HepG2 (cell line): Measurements from ENCODE around the gene EVA1A. TPM values are rescaled to one million over a fixed set of nuclear protein-coding genes. Genes with fewer than 3 reads are reported as not detected.

Experiments used
- ATAC-seq: fragments of 200-7000 bp; cut with Tn5 transposase; 3 replicates; pipeline ENCODE4 v1.9.1; 2020; ENCODE audit warnings: mild to moderate bottlenecking, moderate library complexity
- BruUV-seq: library from RNA; stranded (reverse); fragments of 400-500 nt; replicated peaks from 2 replicates; lab custom pipeline; 2021; lab: Mats Ljungman, UMichigan
- CTCF ChIA-PET: fragments of 300-600 bp; formaldehyde crosslinking; extraction: SDS; loops from one replicate; lab custom pipeline; 2021; ENCODE audit warnings: low total read pairs, inconsistent platforms, low intra/inter-chr PET ratio; lab: Yijun Ruan, JAX
- POLR2A ChIA-PET: fragments of 350-600 bp; sonication (Branson Sonifier 250); formaldehyde crosslinking; loops from one replicate; lab custom pipeline; 2020; ENCODE audit warnings: antibody characterized with exemption, inconsistent platforms; lab: Yijun Ruan, JAX
- DNase-seq: peaks from one replicate; pipeline ENCODE4 v3.0.0-alpha.2; 2015; ENCODE audit warnings: low spot score
- FAIRE-seq: peaks from 3 replicates; lab custom pipeline; 2011; peaks lifted over from hg19 to GRCh38; lab: Jason Lieb, UNC
- H2AFZ ChIP-seq: one replicate; pipeline ENCODE4 v1.6.1; 2011; ENCODE audit warnings: low read length, inconsistent platforms
- H3K27ac ChIP-seq: fragments of 300-600 bp; 3 replicates; pipeline ENCODE4 v1.8.0; 2011; ENCODE audit warnings: mixed run types, mild to moderate bottlenecking, mixed read lengths, low read length, inconsistent platforms; ENCODE audit not compliant: insufficient read depth; ENCODE audit errors: extremely low read length
- H3K27me3 ChIP-seq, 2 experiments: fragments of 200-600 bp in 1 of 2; 2 replicates in 1 of 2; 3 replicates in 1 of 2; pipeline versions ENCODE4 v1.6.0 to v1.8.0; 2011; ENCODE audit warnings: low read length in 2 of 2, mild to moderate bottlenecking in 2 of 2, moderate library complexity in 2 of 2, inconsistent platforms in 1 of 2; ENCODE audit not compliant: insufficient read depth in 2 of 2, control insufficient read depth in 1 of 2
- H3K36me3 ChIP-seq, 2 experiments: fragments of 200-600 bp in 1 of 2; replicated peaks in 1 of 2; 2 replicates in 1 of 2; 3 replicates in 1 of 2; pipeline versions ENCODE4 v1.5.1 to v1.8.0; 2011; ENCODE audit warnings: low read length in 2 of 2, inconsistent platforms in 1 of 2; ENCODE audit not compliant: insufficient read depth in 2 of 2, control insufficient read depth in 1 of 2
- H3K4me1 ChIP-seq: 2 replicates; pipeline ENCODE4 v1.5.1; 2012; ENCODE audit warnings: low read length, inconsistent platforms; ENCODE audit not compliant: insufficient read depth
- H3K4me2 ChIP-seq: 2 replicates; pipeline ENCODE4 v1.6.0; 2011; ENCODE audit warnings: low read depth, low read length, inconsistent platforms
- H3K4me3 ChIP-seq, 3 experiments: fragments of 200-600 bp in 1 of 3; sonication (generic), shearing (Covaris generic) in 1 of 3; replicated peaks in 1 of 3; 2 replicates each; pipeline ENCODE4 v1.5.1; 2011 to 2016; ENCODE audit warnings: low read length in 3 of 3, inconsistent platforms in 2 of 3, low read depth in 2 of 3, mild to moderate bottlenecking in 2 of 3, control low read depth in 1 of 3, mixed read lengths in 1 of 3; ENCODE audit not compliant: insufficient read depth in 1 of 3
- H3K79me2 ChIP-seq: one replicate; pipeline ENCODE4 v1.6.1; 2011; ENCODE audit warnings: low read length, inconsistent platforms; ENCODE audit not compliant: insufficient read depth
- H3K9ac ChIP-seq: 2 replicates; pipeline ENCODE4 v1.6.0; 2011; ENCODE audit warnings: mild to moderate bottlenecking, low read depth, low read length, inconsistent platforms; ENCODE audit not compliant: insufficient read depth
- H3K9me3 ChIP-seq: 2 replicates; pipeline ENCODE4 v1.5.1; 2012; ENCODE audit warnings: mild to moderate bottlenecking, low read length
- H4K20me1 ChIP-seq: 2 replicates; pipeline ENCODE4 v1.6.0; 2011; ENCODE audit warnings: inconsistent platforms, mild to moderate bottlenecking, low read length, moderate library complexity; ENCODE audit not compliant: insufficient read depth
- CCDC6 ChIP-seq: sonication (generic); formaldehyde crosslinking; IDR thresholded peaks from 2 replicates; pipeline ENCODE4 v1.8.1; 2022; ENCODE audit warnings: mild to moderate bottlenecking, missing genetic modification reagents, moderate library complexity
- FOXK1 ChIP-seq: sonication (generic); formaldehyde crosslinking; IDR thresholded peaks from 2 replicates; pipeline ENCODE4 v1.4.0; 2020; ENCODE audit warnings: low read depth, missing genetic modification reagents, borderline replicate concordance
- JUNB ChIP-seq: sonication (generic); formaldehyde crosslinking; IDR thresholded peaks from 2 replicates; pipeline ENCODE4 v1.8.0; 2022; ENCODE audit warnings: missing genetic modification reagents, mild to moderate bottlenecking, borderline replicate concordance
- JUND ChIP-seq: sonication (generic); formaldehyde crosslinking; IDR thresholded peaks from 2 replicates; pipeline ENCODE4 v1.8.0; 2022; ENCODE audit warnings: mild to moderate bottlenecking, missing genetic modification reagents
- ZNF614 ChIP-seq: IDR thresholded peaks from 2 replicates; pipeline ENCODE4 v1.6.1; 2018; ENCODE audit warnings: missing biosample characterization, missing genetic modification reagents, inconsistent platforms, borderline replicate concordance
- ZNF777 ChIP-seq: sonication (generic); formaldehyde crosslinking; IDR thresholded peaks from 2 replicates; pipeline ENCODE4 v1.4.0; 2020; ENCODE audit warnings: missing genetic modification reagents
- ZNF878 ChIP-seq: sonication (generic); formaldehyde crosslinking; IDR thresholded peaks from 2 replicates; pipeline ENCODE4 v1.8.1; 2023; ENCODE audit warnings: mild to moderate bottlenecking, missing genetic modification reagents, moderate library complexity
- ZNF891 ChIP-seq: sonication (generic); formaldehyde crosslinking; IDR thresholded peaks from 2 replicates; pipeline ENCODE4 v1.5.0; 2020; ENCODE audit warnings: mild to moderate bottlenecking, missing genetic modification reagents
- ZSCAN12 ChIP-seq: sonication (generic); formaldehyde crosslinking; IDR thresholded peaks from 2 replicates; pipeline ENCODE4 v1.9.0; 2021; ENCODE audit warnings: mild to moderate bottlenecking, missing genetic modification reagents
- WGBS: methylation state at CpG from one replicate; pipeline ENCODE4 v1.1.6; 2017; ENCODE audit warnings: low lambda C conversion rate; 5-methylcytosine and 5-hydroxymethylcytosine counted together
- in situ Hi-C: cut with HindIII; loops from 2 replicates; pipeline ENCODE4 v1.10.0; 2017; ENCODE audit warnings: low pct_unique_long_range_greater_than_20kb; ENCODE audit not compliant: extremely low pct_ligation_motif_present
- intact Hi-C: fragments of 100-400 bp; cut with micrococcal nuclease; formaldehyde crosslinking; loops from one replicate; pipeline ENCODE4 v1.10.0; 2022; ENCODE audit not compliant: unreplicated experiment
- polyA plus RNA-seq, 8 experiments: library from polyadenylated mRNA; depleted of rRNA in 3 of 8; stranded (reverse) in 7 of 8; unstranded in 1 of 8; fragments of >200 nt; fragmentation: Illumina TruSeq in 4 of 8; extraction: Trizol in 4 of 8; gene quantifications; 2 replicates each; pipeline versions ENCODE4 v1.2.1 to v1.2.3, GENCODE V29; 2011 to 2016; ENCODE audit warnings: low read depth in 4 of 8, missing spikeins in 1 of 8, mixed read lengths in 1 of 8; ENCODE audit not compliant: insufficient read depth in 1 of 8
- total RNA-seq, 5 experiments: library from RNA; depleted of rRNA; stranded (reverse); fragments of >200 nt; fragmentation: Illumina TruSeq; extraction: Trizol; gene quantifications; 2 replicates each; pipeline ENCODE4 v1.2.3, GENCODE V29; 2016; ENCODE audit warnings: low read depth in 1 of 5
- TF ChIP-seq, protein P1 (sequence below): sonication (generic); formaldehyde crosslinking; conservative IDR thresholded peaks from 2 replicates; pipeline ENCODE4 v1.8.0; 2022; ENCODE audit warnings: missing genetic modification reagents
- TF ChIP-seq, protein P2 (sequence below): sonication (generic); formaldehyde crosslinking; IDR thresholded peaks from 2 replicates; pipeline ENCODE4 v1.4.0; 2020; ENCODE audit warnings: missing genetic modification reagents
- TF ChIP-seq, protein P3 (sequence below): sonication (generic); formaldehyde crosslinking; IDR thresholded peaks from 2 replicates; pipeline ENCODE4 v1.5.1; 2020; ENCODE audit warnings: missing genetic modification reagents, mild to moderate bottlenecking, borderline replicate concordance
- TF ChIP-seq, protein P4 (sequence below): sonication (generic); formaldehyde crosslinking; IDR thresholded peaks from 2 replicates; pipeline ENCODE4 v1.8.1; 2023; ENCODE audit warnings: mild to moderate bottlenecking, inconsistent platforms, moderate library complexity, missing genetic modification reagents, borderline replicate concordance
- TF ChIP-seq, protein P5 (sequence below), 2 experiments: sonication (generic) in 1 of 2; formaldehyde crosslinking in 1 of 2; IDR thresholded peaks; 2 replicates each; pipeline versions ENCODE4 v1.4.0 to v1.6.1; 2018 to 2020; ENCODE audit warnings: missing genetic modification reagents in 2 of 2, borderline replicate concordance in 1 of 2, low read depth in 1 of 2, mild to moderate bottlenecking in 1 of 2, missing biosample characterization in 1 of 2

Gene EVA1A
- total and polyA plus RNA-seq, 2 of the 13 experiments (the other 11 are each of a cell fraction or from before 2014, with no cell fraction given): 57.5 to 57.8 TPM

DNA sequence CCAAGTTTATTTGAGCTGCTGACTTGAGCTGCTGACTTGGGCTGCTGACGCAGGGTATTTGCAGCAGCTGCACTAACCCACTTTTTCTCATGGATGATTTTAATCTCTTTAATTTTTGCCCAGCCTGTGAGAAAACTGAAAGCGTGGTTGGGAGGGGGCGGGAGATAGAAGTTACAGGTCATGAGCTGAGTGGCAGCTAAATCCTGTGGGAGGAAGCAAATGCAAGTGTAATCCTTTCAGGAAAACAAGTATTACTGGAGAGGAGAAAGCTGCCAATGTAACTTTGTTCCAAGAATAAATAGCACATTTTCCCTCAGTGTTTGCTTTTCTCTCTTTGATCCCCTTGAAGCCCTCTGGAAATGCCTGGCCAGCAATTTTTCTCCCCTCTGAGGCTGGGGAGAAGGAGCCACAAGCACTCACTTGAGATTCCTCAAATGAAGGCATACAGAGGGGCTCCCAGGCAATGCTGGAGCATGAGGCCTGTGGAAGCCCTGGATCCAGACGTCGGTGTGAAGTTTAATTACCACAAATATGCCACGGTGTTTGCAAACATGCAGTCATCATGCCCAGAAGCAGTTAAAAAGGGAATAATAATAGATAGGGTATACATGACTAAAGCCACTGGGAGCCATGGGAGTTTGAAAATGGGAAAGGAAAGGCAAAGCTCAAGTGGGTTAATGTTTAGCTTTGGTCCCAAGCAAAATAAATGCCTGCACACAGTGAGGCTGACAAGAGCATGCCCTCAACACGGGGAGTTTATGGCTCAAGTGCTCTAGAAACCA, 10.4 kb upstream of the EVA1A start:
- peak; percentile 96 for DNase-seq
- ChIA-PET CTCF (interaction anchor here (1.8 kb wide), 1 partner anchor 106 kb away, joined by 3 read pairs; no protein-coding TSS in a partner anchor), POLR2A (interaction anchor here (0.7 to 6.0 kb wide), 22 partner anchors 9 to 106 kb away, joined by 3 to 126 read pairs (median 5); partner anchors contain the start of genes EVA1A and MRPL19)
- H3K79me2 ChIP-seq: peaks cover 13% of the 10 kb centered on the region
- WGBS: 0% methylated on average over 7 of the region's 7 CpGs
- H3K4me3 ChIP-seq: peak overlapping the region; percentile 39 to 54 (median 46)
- H3K9me3 ChIP-seq: no peaks in the 10 kb centered on the region
- no peaks in the 10 kb centered on the region for H4K20me1 ChIP-seq
- H3K4me2 ChIP-seq: peak overlapping the region; percentile 79
- intact Hi-C loops (loop anchor here (1.0 kb wide), 3 partner anchors 23 to 48 kb away; no protein-coding TSS in a partner anchor), in situ Hi-C loops (loop anchor here (5.0 kb wide), 2 partner anchors 36 to 54 kb away; no protein-coding TSS in a partner anchor)
- peak overlapping the region; percentile 81 for H3K9ac ChIP-seq
- no peaks in the 10 kb centered on the region for H3K36me3 ChIP-seq
- H3K4me1 ChIP-seq: peaks cover 75% of the 10 kb centered on the region
- peak overlapping the region; percentile 20 for H2AFZ ChIP-seq
- peak; percentile 94 for ATAC-seq
- peak overlapping the region; percentile 95 for H3K27ac ChIP-seq
- H3K27me3 ChIP-seq: no peaks in the 10 kb centered on the region
- no TSS peak for BruUV-seq
- peak; percentile 94 for FAIRE-seq
- 0 out of 2 replicates have a peak, but pooled peaks have one; percentile 4 for TF ChIP-seq ZSCAN12 (CRISPR knock-in tag)
- TF ChIP-seq, protein P1, sequence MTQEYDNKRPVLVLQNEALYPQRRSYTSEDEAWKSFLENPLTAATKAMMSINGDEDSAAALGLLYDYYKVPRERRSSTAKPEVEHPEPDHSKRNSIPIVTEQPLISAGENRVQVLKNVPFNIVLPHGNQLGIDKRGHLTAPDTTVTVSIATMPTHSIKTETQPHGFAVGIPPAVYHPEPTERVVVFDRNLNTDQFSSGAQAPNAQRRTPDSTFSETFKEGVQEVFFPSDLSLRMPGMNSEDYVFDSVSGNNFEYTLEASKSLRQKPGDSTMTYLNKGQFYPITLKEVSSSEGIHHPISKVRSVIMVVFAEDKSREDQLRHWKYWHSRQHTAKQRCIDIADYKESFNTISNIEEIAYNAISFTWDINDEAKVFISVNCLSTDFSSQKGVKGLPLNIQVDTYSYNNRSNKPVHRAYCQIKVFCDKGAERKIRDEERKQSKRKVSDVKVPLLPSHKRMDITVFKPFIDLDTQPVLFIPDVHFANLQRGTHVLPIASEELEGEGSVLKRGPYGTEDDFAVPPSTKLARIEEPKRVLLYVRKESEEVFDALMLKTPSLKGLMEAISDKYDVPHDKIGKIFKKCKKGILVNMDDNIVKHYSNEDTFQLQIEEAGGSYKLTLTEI (CRISPR knock-in tag): no peak
- TF ChIP-seq FOXK1 (CRISPR knock-in tag): no peak
- TF ChIP-seq, protein P2, sequence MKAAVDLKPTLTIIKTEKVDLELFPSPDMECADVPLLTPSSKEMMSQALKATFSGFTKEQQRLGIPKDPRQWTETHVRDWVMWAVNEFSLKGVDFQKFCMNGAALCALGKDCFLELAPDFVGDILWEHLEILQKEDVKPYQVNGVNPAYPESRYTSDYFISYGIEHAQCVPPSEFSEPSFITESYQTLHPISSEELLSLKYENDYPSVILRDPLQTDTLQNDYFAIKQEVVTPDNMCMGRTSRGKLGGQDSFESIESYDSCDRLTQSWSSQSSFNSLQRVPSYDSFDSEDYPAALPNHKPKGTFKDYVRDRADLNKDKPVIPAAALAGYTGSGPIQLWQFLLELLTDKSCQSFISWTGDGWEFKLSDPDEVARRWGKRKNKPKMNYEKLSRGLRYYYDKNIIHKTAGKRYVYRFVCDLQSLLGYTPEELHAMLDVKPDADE (CRISPR knock-in tag): no peak
- no peak for TF ChIP-seq JUNB (CRISPR knock-in tag)
- TF ChIP-seq ZNF878 (CRISPR knock-in tag): peak; percentile 85
- peak; percentile 56 for TF ChIP-seq ZNF614 (CRISPR knock-in tag)
- TF ChIP-seq, protein P3, sequence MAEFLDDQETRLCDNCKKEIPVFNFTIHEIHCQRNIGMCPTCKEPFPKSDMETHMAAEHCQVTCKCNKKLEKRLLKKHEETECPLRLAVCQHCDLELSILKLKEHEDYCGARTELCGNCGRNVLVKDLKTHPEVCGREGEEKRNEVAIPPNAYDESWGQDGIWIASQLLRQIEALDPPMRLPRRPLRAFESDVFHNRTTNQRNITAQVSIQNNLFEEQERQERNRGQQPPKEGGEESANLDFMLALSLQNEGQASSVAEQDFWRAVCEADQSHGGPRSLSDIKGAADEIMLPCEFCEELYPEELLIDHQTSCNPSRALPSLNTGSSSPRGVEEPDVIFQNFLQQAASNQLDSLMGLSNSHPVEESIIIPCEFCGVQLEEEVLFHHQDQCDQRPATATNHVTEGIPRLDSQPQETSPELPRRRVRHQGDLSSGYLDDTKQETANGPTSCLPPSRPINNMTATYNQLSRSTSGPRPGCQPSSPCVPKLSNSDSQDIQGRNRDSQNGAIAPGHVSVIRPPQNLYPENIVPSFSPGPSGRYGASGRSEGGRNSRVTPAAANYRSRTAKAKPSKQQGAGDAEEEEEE (CRISPR knock-in tag): no peak
- no peak for TF ChIP-seq ZNF777 (CRISPR knock-in tag)
- TF ChIP-seq, protein P4, sequence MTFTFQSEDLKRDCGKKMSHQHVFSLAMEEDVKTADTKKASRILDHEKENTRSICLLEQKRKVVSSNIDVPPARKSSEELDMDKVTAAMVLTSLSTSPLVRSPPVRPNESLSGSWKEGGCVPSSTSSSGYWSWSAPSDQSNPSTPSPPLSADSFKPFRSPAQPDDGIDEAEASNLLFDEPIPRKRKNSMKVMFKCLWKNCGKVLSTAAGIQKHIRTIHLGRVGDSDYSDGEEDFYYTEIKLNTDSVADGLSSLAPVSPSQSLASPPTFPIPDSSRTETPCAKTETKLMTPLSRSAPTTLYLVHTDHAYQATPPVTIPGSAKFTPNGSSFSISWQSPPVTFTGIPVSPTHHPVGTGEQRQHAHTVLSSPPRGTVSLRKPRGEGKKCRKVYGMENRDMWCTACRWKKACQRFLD: no peak
- TF ChIP-seq, protein P5, sequence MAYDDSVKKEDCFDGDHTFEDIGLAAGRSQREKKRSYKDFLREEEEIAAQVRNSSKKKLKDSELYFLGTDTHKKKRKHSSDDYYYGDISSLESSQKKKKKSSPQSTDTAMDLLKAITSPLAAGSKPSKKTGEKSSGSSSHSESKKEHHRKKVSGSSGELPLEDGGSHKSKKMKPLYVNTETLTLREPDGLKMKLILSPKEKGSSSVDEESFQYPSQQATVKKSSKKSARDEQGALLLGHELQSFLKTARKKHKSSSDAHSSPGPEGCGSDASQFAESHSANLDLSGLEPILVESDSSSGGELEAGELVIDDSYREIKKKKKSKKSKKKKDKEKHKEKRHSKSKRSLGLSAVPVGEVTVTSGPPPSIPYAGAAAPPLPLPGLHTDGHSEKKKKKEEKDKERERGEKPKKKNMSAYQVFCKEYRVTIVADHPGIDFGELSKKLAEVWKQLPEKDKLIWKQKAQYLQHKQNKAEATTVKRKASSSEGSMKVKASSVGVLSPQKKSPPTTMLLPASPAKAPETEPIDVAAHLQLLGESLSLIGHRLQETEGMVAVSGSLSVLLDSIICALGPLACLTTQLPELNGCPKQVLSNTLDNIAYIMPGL (CRISPR knock-in tag; IDR thresholded peaks at IDR 0.05; ENCODE audit: borderline replicate concordance in 1 of 2, low read depth in 1 of 2): no peak; a peak in 1 of 4 replicates
- TF ChIP-seq CCDC6 (CRISPR knock-in tag): peak; percentile 77
- no peak for TF ChIP-seq JUND
- TF ChIP-seq ZNF891 (CRISPR knock-in tag): no peak
